Loucy (cell line): ENCODE data around the gene SASH3.

ENCODE experiments used
- CTCF ChIP-seq: fragments of 200-600 bp; sonication (generic); conservative IDR thresholded peaks from 2 replicates; pipeline ENCODE4 v1.5.1; 2014; ENCODE audit warnings: mild to moderate bottlenecking, antibody characterized with exemption, low read length
- EZH2phosphoT487 ChIP-seq: fragments of 200-600 bp; IDR thresholded peaks from 2 replicates; pipeline ENCODE4 v1.6.1; 2018; ENCODE audit warnings: antibody characterized with exemption, mild to moderate bottlenecking, moderate library complexity, borderline replicate concordance

- TF ChIP-seq CTCF (no peak), EZH2phosphoT487 (no peak)
Observed at GRCh38 chrX:129780441-129781105, 824 bp downstream of the SASH3 start.
